Common myeloid progenitor, CD34-positive (primary cell): Measurements from ENCODE around the gene LYRM2.

ENCODE experiments used
- CTCF ChIA-PET: fragments of 350-600 bp; sonication (Branson Sonifier 250); formaldehyde crosslinking; loops from one replicate; lab custom pipeline; 2021; ENCODE audit warnings: antibody characterized with exemption; lab: Charles Lee
- POLR2A ChIA-PET: fragments of 350-600 bp; sonication (Branson Sonifier 250); formaldehyde crosslinking; loops from one replicate; lab custom pipeline; 2021; ENCODE audit warnings: antibody characterized with exemption; lab: Charles Lee
- DNase-seq, 3 donors: peaks; one replicate each; pipeline versions ENCODE4 v3.0.0 to v3.0.0-alpha.2; 2013
- H3K27ac ChIP-seq, 2 experiments: 1 replicate in 1 of 2; 2 replicates in 1 of 2; pipeline ENCODE4 v1.7.0; 2013; ENCODE audit warnings: inconsistent platforms in 2 of 2, low read length in 2 of 2, mild to moderate bottlenecking in 2 of 2, low read depth in 1 of 2, moderate library complexity in 1 of 2; ENCODE audit not compliant: severe bottlenecking in 2 of 2, insufficient read depth in 1 of 2, poor library complexity in 1 of 2
- H3K27me3 ChIP-seq, 5 experiments: replicated peaks in 2 of 5; 1 replicate in 3 of 5; 2 replicates in 2 of 5; pipeline versions ENCODE4 v1.6.1 to v1.7.0; 2013; ENCODE audit warnings: low read length in 4 of 5, mild to moderate bottlenecking in 2 of 5, moderate library complexity in 2 of 5, inconsistent platforms in 1 of 5; ENCODE audit not compliant: insufficient read depth in 5 of 5, control insufficient read depth in 4 of 5
- H3K36me3 ChIP-seq, 4 experiments: 1 replicate in 2 of 4; 2 replicates in 2 of 4; pipeline versions ENCODE4 v1.6.1 to v1.7.0; 2013; ENCODE audit warnings: low read length in 3 of 4, control low read depth in 1 of 4, mild to moderate bottlenecking in 1 of 4; ENCODE audit not compliant: control insufficient read depth in 4 of 4, insufficient read depth in 4 of 4
- H3K4me1 ChIP-seq, 4 experiments: 1 replicate in 3 of 4; 2 replicates in 1 of 4; pipeline versions ENCODE4 v1.6.1 to v1.7.1; 2013; ENCODE audit warnings: low read length in 3 of 4, mild to moderate bottlenecking in 3 of 4, control low read depth in 1 of 4, inconsistent platforms in 1 of 4, moderate library complexity in 1 of 4; ENCODE audit not compliant: control insufficient read depth in 4 of 4, insufficient read depth in 4 of 4; ENCODE audit errors: control extremely low read depth in 1 of 4
- H3K4me3 ChIP-seq, 7 experiments: 1 replicate in 4 of 7; 2 replicates in 3 of 7; pipeline versions ENCODE4 v1.5.1 to v1.7.0; 2013; ENCODE audit warnings: mild to moderate bottlenecking in 7 of 7, low read length in 6 of 7, moderate library complexity in 6 of 7, inconsistent platforms in 2 of 7, low read depth in 2 of 7, control low read depth in 1 of 7; ENCODE audit not compliant: insufficient read depth in 4 of 7, control insufficient read depth in 1 of 7; ENCODE audit errors: extremely low read depth in 1 of 7
- H3K9me3 ChIP-seq, 5 experiments: 1 replicate in 4 of 5; 2 replicates in 1 of 5; pipeline versions ENCODE4 v1.6.1 to v1.7.1; 2013; ENCODE audit warnings: low read length in 4 of 5, mild to moderate bottlenecking in 2 of 5, inconsistent platforms in 1 of 5, low read depth in 1 of 5, moderate library complexity in 1 of 5; ENCODE audit not compliant: control insufficient read depth in 4 of 5, insufficient read depth in 2 of 5; ENCODE audit errors: control extremely low read depth in 1 of 5
- WGBS: methylation state at CpG from one replicate; pipeline ENCODE4 v1.1.5; 2013; ENCODE audit not compliant: insufficient coverage; 5-methylcytosine and 5-hydroxymethylcytosine counted together

The LYRM2 gene

GRCh38 chr6:89667872-89668556, 29.5 kb upstream of the LYRM2 start:
- Histone ChIP-seq H3K27me3 (no peaks in the 10 kb centered on the region), H3K4me1 (no peaks in the 10 kb centered on the region), H3K4me3 (no peak overlapping the region), H3K27ac (no peak overlapping the region), H3K36me3 (peaks cover 22 to 74% (median 46%) of the 10 kb centered on the region in 4 experiments), H3K9me3 (no peaks in the 10 kb centered on the region)
- POLR2A ChIA-PET = no interaction called here
- CTCF ChIA-PET = no interaction called here
- DNase-seq = no peak
- WGBS = 93% methylated on average over 3 of the region's 5 CpGs

GRCh38 chr6:89662659-89663223, 24.2 kb upstream of the LYRM2 start:
- no peaks in the 10 kb centered on the region for H3K27me3 ChIP-seq

GRCh38 chr6:89661559-89661958, 23.0 kb upstream of the LYRM2 start:
- H3K36me3 ChIP-seq = peaks cover 8 to 84% (median 61%) of the 10 kb centered on the region in 4 experiments
- H3K27ac ChIP-seq = no peak overlapping the region
- H3K4me3 ChIP-seq = no peak overlapping the region
- H3K27me3 ChIP-seq = no peaks in the 10 kb centered on the region
- CTCF ChIA-PET = interaction anchor here (0.9 to 1.4 kb wide), 2 partner anchors 46 to 63 kb away, joined by 3 read pairs; no protein-coding TSS in a partner anchor
- no peaks in the 10 kb centered on the region for H3K4me1 ChIP-seq
- no peak for DNase-seq
- POLR2A ChIA-PET = no interaction called here
- H3K9me3 ChIP-seq = no peaks in the 10 kb centered on the region
- WGBS = 83% methylated on average over 1 of the region's 1 CpG

More at GRCh38 chr6:89662659-89663223, 24.2 kb upstream of the LYRM2 start:
- Histone ChIP-seq H3K4me3 (no peak overlapping the region), H3K36me3 (peaks cover 8 to 82% (median 56%) of the 10 kb centered on the region in 4 experiments), H3K9me3 (no peaks in the 10 kb centered on the region), H3K4me1 (no peaks in the 10 kb centered on the region), H3K27ac (no peak overlapping the region)
- ChIA-PET CTCF (no interaction called here), POLR2A (interaction anchor here (0.6 kb wide), 1 partner anchor 130 kb away, joined by 3 read pairs; no protein-coding TSS in a partner anchor)
- DNase-seq = no peak
- 100% methylated on average over 2 of the region's 4 CpGs for WGBS

- H3K4me3 ChIP-seq = no peak overlapping the region
- no peak for DNase-seq
- CTCF ChIA-PET = interaction anchor here (1.4 kb wide), 1 partner anchor 46 kb away, joined by 3 read pairs; no protein-coding TSS in a partner anchor
- no peaks in the 10 kb centered on the region for H3K9me3 ChIP-seq
- H3K36me3 ChIP-seq = peaks cover 8 to 87% (median 63%) of the 10 kb centered on the region in 4 experiments
- POLR2A ChIA-PET = interaction anchor here (0.6 kb wide), 1 partner anchor 9 kb away, joined by 3 read pairs; no protein-coding TSS in a partner anchor
- H3K4me1 ChIP-seq = no peaks in the 10 kb centered on the region
- WGBS = 96% methylated on average over 4 of the region's 4 CpGs
- no peak overlapping the region for H3K27ac ChIP-seq
- no peaks in the 10 kb centered on the region for H3K27me3 ChIP-seq
These were observed 22.4 kb upstream of the LYRM2 start for GRCh38 chr6:89660981-89661380.

- Histone ChIP-seq H3K4me1 (no peaks in the 10 kb centered on the region), H3K27me3 (no peaks in the 10 kb centered on the region), H3K4me3 (no peak overlapping the region), H3K36me3 (peaks cover 5 to 95% (median 68%) of the 10 kb centered on the region in 4 experiments), H3K9me3 (no peaks in the 10 kb centered on the region), H3K27ac (no peak overlapping the region)
- ChIA-PET CTCF (no interaction called here), POLR2A (no interaction called here)
- DNase-seq = no peak
- WGBS = 100% methylated on average over 5 of the region's 13 CpGs
These were observed 19.1 kb upstream of the LYRM2 start for GRCh38 chr6:89657445-89658158.

- Histone ChIP-seq H3K4me3 (no peak overlapping the region), H3K9me3 (no peaks in the 10 kb centered on the region), H3K4me1 (no peaks in the 10 kb centered on the region), H3K27ac (no peak overlapping the region), H3K36me3 (peaks cover 9 to 93% (median 70%) of the 10 kb centered on the region in 4 experiments), H3K27me3 (no peaks in the 10 kb centered on the region)
- CTCF ChIA-PET = interaction anchor here (0.6 kb wide), 1 partner anchor 9 kb away, joined by 3 read pairs; no protein-coding TSS in a partner anchor
- POLR2A ChIA-PET = no interaction called here
- WGBS = no CpG with 5 or more reads among the region's 2 CpGs
- no peak for DNase-seq
These were observed 16.6 kb upstream of the LYRM2 start for GRCh38 chr6:89655122-89655521.
